HEK293 (cell line): Measurements from ENCODE around the gene SAMD14.
A peak's percentile ranks its signal among the peaks of the same experiment; 100 is the strongest.

ENCODE experiments used
- GLIS2 ChIP-seq: fragments of 450-650 bp; formaldehyde crosslinking; IDR thresholded peaks from 2 replicates; pipeline ENCODE4 v1.5.1; 2016; ENCODE audit warnings: missing biosample characterization, missing genetic modification characterization
- REPIN1 ChIP-seq: fragments of 450-650 bp; formaldehyde crosslinking; IDR thresholded peaks from 2 replicates; pipeline ENCODE4 v1.5.1; 2017; ENCODE audit warnings: missing biosample characterization, missing genetic modification characterization, low read depth
- SALL2 ChIP-seq: fragments of 450-650 bp; formaldehyde crosslinking; IDR thresholded peaks from 2 replicates; pipeline ENCODE4 v1.5.0; 2017; ENCODE audit warnings: missing biosample characterization, mild to moderate bottlenecking, missing genetic modification characterization, borderline replicate concordance
- SP3 ChIP-seq: fragments of 450-650 bp; formaldehyde crosslinking; IDR thresholded peaks from 2 replicates; pipeline ENCODE4 v1.5.1; 2016; ENCODE audit warnings: missing biosample characterization, missing genetic modification characterization
- TCF7L2 ChIP-seq: IDR thresholded peaks from 2 replicates; pipeline ENCODE4 v1.6.1; 2011; ENCODE audit warnings: low read depth, mild to moderate bottlenecking, inconsistent platforms, low read length, moderate library complexity, borderline replicate concordance
- TSHZ1 ChIP-seq: fragments of 450-650 bp; formaldehyde crosslinking; IDR thresholded peaks from 2 replicates; pipeline ENCODE4 v1.5.1; 2016; ENCODE audit warnings: missing biosample characterization, missing genetic modification characterization, borderline replicate concordance
- YY1 ChIP-seq: fragments of 450-650 bp; formaldehyde crosslinking; IDR thresholded peaks from 2 replicates; pipeline ENCODE4 v1.5.1; 2018; ENCODE audit warnings: missing biosample characterization, missing genetic modification characterization
- ZBTB1 ChIP-seq: fragments of 450-650 bp; formaldehyde crosslinking; IDR thresholded peaks from 2 replicates; pipeline ENCODE4 v1.5.1; 2016; ENCODE audit warnings: missing biosample characterization, missing genetic modification characterization
- ZFP37 ChIP-seq: fragments of 450-650 bp; formaldehyde crosslinking; IDR thresholded peaks from 2 replicates; pipeline ENCODE4 v1.5.1; 2016; ENCODE audit warnings: missing biosample characterization, missing genetic modification characterization
- ZNF114 ChIP-seq: fragments of 450-650 bp; formaldehyde crosslinking; IDR thresholded peaks from 2 replicates; pipeline ENCODE4 v1.5.0; 2017; ENCODE audit warnings: missing biosample characterization, missing genetic modification characterization
- ZNF132 ChIP-seq: fragments of 450-650 bp; formaldehyde crosslinking; IDR thresholded peaks from 2 replicates; pipeline ENCODE4 v1.5.1; 2017; ENCODE audit warnings: missing biosample characterization, missing genetic modification characterization, borderline replicate concordance
- ZNF133 ChIP-seq: fragments of 450-650 bp; formaldehyde crosslinking; IDR thresholded peaks from 2 replicates; pipeline ENCODE4 v1.5.1; 2016; ENCODE audit warnings: missing biosample characterization, missing genetic modification characterization
- ZNF175 ChIP-seq: fragments of 450-650 bp; formaldehyde crosslinking; IDR thresholded peaks from 2 replicates; pipeline ENCODE4 v1.5.1; 2016; ENCODE audit warnings: missing biosample characterization, missing genetic modification characterization
- ZNF18 ChIP-seq: fragments of 450-650 bp; formaldehyde crosslinking; IDR thresholded peaks from 2 replicates; pipeline ENCODE4 v1.5.1; 2016; ENCODE audit warnings: missing biosample characterization, missing genetic modification characterization
- ZNF184 ChIP-seq: fragments of 450-650 bp; IDR thresholded peaks from 2 replicates; pipeline ENCODE4 v1.5.1; 2018; ENCODE audit warnings: missing biosample characterization, mild to moderate bottlenecking, missing genetic modification characterization
- ZNF202 ChIP-seq: fragments of 450-650 bp; formaldehyde crosslinking; IDR thresholded peaks from 2 replicates; pipeline ENCODE4 v1.5.1; 2016; ENCODE audit warnings: missing biosample characterization, missing genetic modification characterization, borderline replicate concordance
- ZNF292 ChIP-seq: fragments of 450-650 bp; formaldehyde crosslinking; IDR thresholded peaks from 2 replicates; pipeline ENCODE4 v1.5.1; 2016; ENCODE audit warnings: low read depth, missing biosample characterization, missing genetic modification characterization, borderline replicate concordance
- ZNF302 ChIP-seq: fragments of 450-650 bp; formaldehyde crosslinking; IDR thresholded peaks from 2 replicates; pipeline ENCODE4 v1.5.1; 2016; ENCODE audit warnings: missing biosample characterization, missing genetic modification characterization, low read depth
- ZNF311 ChIP-seq: fragments of 450-650 bp; formaldehyde crosslinking; IDR thresholded peaks from 2 replicates; pipeline ENCODE4 v1.5.1; 2017; ENCODE audit warnings: missing biosample characterization, missing genetic modification characterization, borderline replicate concordance
- ZNF391 ChIP-seq: fragments of 450-650 bp; formaldehyde crosslinking; IDR thresholded peaks from 2 replicates; pipeline ENCODE4 v1.5.1; 2016; ENCODE audit warnings: low read depth, missing biosample characterization, missing genetic modification characterization, borderline replicate concordance
- ZNF530 ChIP-seq: fragments of 450-650 bp; formaldehyde crosslinking; IDR thresholded peaks from 2 replicates; pipeline ENCODE4 v1.5.1; 2016; ENCODE audit warnings: low read depth, missing biosample characterization, missing genetic modification characterization
- ZNF561 ChIP-seq: fragments of 450-650 bp; IDR thresholded peaks from 2 replicates; pipeline ENCODE4 v1.5.1; 2018; ENCODE audit warnings: missing biosample characterization, missing genetic modification characterization, borderline replicate concordance
- ZNF654 ChIP-seq: fragments of 450-650 bp; formaldehyde crosslinking; IDR thresholded peaks from 2 replicates; pipeline ENCODE4 v1.5.1; 2016; ENCODE audit warnings: low read depth, missing biosample characterization, missing genetic modification characterization
- ZNF658 ChIP-seq: fragments of 450-650 bp; formaldehyde crosslinking; IDR thresholded peaks from 2 replicates; pipeline ENCODE4; 2016; ENCODE audit warnings: missing biosample characterization, missing genetic modification characterization
- ZNF670 ChIP-seq: fragments of 450-650 bp; formaldehyde crosslinking; IDR thresholded peaks from 2 replicates; pipeline ENCODE4 v1.5.1; 2016; ENCODE audit warnings: missing biosample characterization, missing genetic modification characterization, low read depth
- ZSCAN23 ChIP-seq: fragments of 450-650 bp; formaldehyde crosslinking; IDR thresholded peaks from 2 replicates; pipeline ENCODE4 v1.5.1; 2016; ENCODE audit warnings: missing biosample characterization, missing genetic modification characterization
- ZSCAN5A ChIP-seq: fragments of 450-650 bp; formaldehyde crosslinking; IDR thresholded peaks from 2 replicates; pipeline ENCODE4 v1.5.1; 2016; ENCODE audit warnings: missing biosample characterization, missing genetic modification characterization
- TF ChIP-seq, protein P1 (sequence below): fragments of 450-650 bp; formaldehyde crosslinking; IDR thresholded peaks from 2 replicates; pipeline ENCODE4 v1.5.1; 2017; ENCODE audit warnings: missing biosample characterization, missing genetic modification characterization
- TF ChIP-seq, protein P2 (sequence below): fragments of 450-650 bp; formaldehyde crosslinking; IDR thresholded peaks from 2 replicates; pipeline ENCODE4 v1.5.1; 2016; ENCODE audit warnings: missing biosample characterization, missing genetic modification characterization

The SAMD14 gene

GRCh38 chr17:50139950-50140885 is 10.3 kb upstream of the SAMD14 start (continued):
- TF ChIP-seq ZNF133 (tag by site-specific recombination): no peak
- TF ChIP-seq ZNF175 (tag by site-specific recombination): no peak
- TF ChIP-seq ZNF670 (tag by site-specific recombination): no peak
- TF ChIP-seq ZNF654 (tag by site-specific recombination): peak; percentile 41
- TF ChIP-seq ZNF114: no peak
- TF ChIP-seq SP3 (tag by site-specific recombination): peak; percentile 69
- TF ChIP-seq ZNF530 (tag by site-specific recombination): no peak
- TF ChIP-seq ZNF658: no peak
- TF ChIP-seq, protein P1, sequence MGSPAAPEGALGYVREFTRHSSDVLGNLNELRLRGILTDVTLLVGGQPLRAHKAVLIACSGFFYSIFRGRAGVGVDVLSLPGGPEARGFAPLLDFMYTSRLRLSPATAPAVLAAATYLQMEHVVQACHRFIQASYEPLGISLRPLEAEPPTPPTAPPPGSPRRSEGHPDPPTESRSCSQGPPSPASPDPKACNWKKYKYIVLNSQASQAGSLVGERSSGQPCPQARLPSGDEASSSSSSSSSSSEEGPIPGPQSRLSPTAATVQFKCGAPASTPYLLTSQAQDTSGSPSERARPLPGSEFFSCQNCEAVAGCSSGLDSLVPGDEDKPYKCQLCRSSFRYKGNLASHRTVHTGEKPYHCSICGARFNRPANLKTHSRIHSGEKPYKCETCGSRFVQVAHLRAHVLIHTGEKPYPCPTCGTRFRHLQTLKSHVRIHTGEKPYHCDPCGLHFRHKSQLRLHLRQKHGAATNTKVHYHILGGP (tag by site-specific recombination): no peak
- TF ChIP-seq, protein P2, sequence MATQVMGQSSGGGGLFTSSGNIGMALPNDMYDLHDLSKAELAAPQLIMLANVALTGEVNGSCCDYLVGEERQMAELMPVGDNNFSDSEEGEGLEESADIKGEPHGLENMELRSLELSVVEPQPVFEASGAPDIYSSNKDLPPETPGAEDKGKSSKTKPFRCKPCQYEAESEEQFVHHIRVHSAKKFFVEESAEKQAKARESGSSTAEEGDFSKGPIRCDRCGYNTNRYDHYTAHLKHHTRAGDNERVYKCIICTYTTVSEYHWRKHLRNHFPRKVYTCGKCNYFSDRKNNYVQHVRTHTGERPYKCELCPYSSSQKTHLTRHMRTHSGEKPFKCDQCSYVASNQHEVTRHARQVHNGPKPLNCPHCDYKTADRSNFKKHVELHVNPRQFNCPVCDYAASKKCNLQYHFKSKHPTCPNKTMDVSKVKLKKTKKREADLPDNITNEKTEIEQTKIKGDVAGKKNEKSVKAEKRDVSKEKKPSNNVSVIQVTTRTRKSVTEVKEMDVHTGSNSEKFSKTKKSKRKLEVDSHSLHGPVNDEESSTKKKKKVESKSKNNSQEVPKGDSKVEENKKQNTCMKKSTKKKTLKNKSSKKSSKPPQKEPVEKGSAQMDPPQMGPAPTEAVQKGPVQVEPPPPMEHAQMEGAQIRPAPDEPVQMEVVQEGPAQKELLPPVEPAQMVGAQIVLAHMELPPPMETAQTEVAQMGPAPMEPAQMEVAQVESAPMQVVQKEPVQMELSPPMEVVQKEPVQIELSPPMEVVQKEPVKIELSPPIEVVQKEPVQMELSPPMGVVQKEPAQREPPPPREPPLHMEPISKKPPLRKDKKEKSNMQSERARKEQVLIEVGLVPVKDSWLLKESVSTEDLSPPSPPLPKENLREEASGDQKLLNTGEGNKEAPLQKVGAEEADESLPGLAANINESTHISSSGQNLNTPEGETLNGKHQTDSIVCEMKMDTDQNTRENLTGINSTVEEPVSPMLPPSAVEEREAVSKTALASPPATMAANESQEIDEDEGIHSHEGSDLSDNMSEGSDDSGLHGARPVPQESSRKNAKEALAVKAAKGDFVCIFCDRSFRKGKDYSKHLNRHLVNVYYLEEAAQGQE (tag by site-specific recombination): no peak
- TF ChIP-seq ZNF202 (tag by site-specific recombination): no peak
- TF ChIP-seq ZSCAN5A: no peak
- TF ChIP-seq TCF7L2: no peak
- TF ChIP-seq TSHZ1 (tag by site-specific recombination): no peak
- no peak for TF ChIP-seq GLIS2 (tag by site-specific recombination)
- no peak for TF ChIP-seq ZNF561 (tag by site-specific recombination)
- no peak for TF ChIP-seq REPIN1 (tag by site-specific recombination)
- TF ChIP-seq ZNF292 (tag by site-specific recombination): no peak
- no peak for TF ChIP-seq ZNF302
- TF ChIP-seq YY1 (tag by site-specific recombination): no peak
- TF ChIP-seq ZNF132 (tag by site-specific recombination): no peak
- no peak for TF ChIP-seq ZNF311 (tag by site-specific recombination)
- no peak for TF ChIP-seq ZNF184 (tag by site-specific recombination)
- TF ChIP-seq ZNF18 (tag by site-specific recombination): no peak
- TF ChIP-seq ZNF391 (tag by site-specific recombination): no peak
- no peak for TF ChIP-seq ZBTB1 (tag by site-specific recombination)
- no peak for TF ChIP-seq ZSCAN23
- no peak for TF ChIP-seq ZFP37 (tag by site-specific recombination)
- TF ChIP-seq SALL2: no peak
